Fibroblast of lung (primary cell): ENCODE results near the gene PRM1. TPM values are rescaled to one million over a fixed set of nuclear protein-coding genes. Genes with fewer than 3 reads are reported as not detected.

Source experiments
- DNase-seq, 2 donors: peaks; one replicate each; pipeline versions ENCODE4 v3.0.0 to v3.0.0-alpha.2; 2010; ENCODE audit warnings: low read depth in 2 of 2
- H2AFZ ChIP-seq: 2 replicates; pipeline ENCODE4 v1.5.1; 2012; ENCODE audit warnings: low read length, control low read depth, inconsistent platforms
- H3K27ac ChIP-seq: 2 replicates; pipeline ENCODE4 v1.5.1; 2011; ENCODE audit warnings: low read length, control low read depth; ENCODE audit not compliant: insufficient read depth
- H3K27me3 ChIP-seq: 2 replicates; pipeline ENCODE4 v1.5.1; 2011; ENCODE audit warnings: mild to moderate bottlenecking, low read length; ENCODE audit not compliant: control insufficient read depth, insufficient read depth
- H3K36me3 ChIP-seq: 2 replicates; pipeline ENCODE4 v1.5.1; 2011; ENCODE audit warnings: low read length; ENCODE audit not compliant: control insufficient read depth, insufficient read depth
- H3K4me1 ChIP-seq: 2 replicates; pipeline ENCODE4 v1.5.1; 2011; ENCODE audit warnings: low read length; ENCODE audit not compliant: control insufficient read depth, insufficient read depth; ENCODE audit errors: extremely low read depth
- H3K4me2 ChIP-seq: 2 replicates; pipeline ENCODE4 v1.5.1; 2011; ENCODE audit warnings: low read length, control low read depth; ENCODE audit not compliant: insufficient read depth; ENCODE audit errors: extremely low read depth
- H3K4me3 ChIP-seq, 4 experiments: fragments of 200-600 bp in 1 of 4; sonication (generic) in 1 of 4; replicated peaks in 1 of 4; 2 replicates each; pipeline ENCODE4 v1.5.1; 2011 to 2016; ENCODE audit warnings: low read length in 4 of 4, low read depth in 3 of 4, mild to moderate bottlenecking in 3 of 4, control low read depth in 2 of 4, inconsistent platforms in 1 of 4, mixed read lengths in 1 of 4; ENCODE audit not compliant: insufficient read depth in 1 of 4; ENCODE audit errors: control extremely low read depth in 1 of 4
- H3K79me2 ChIP-seq: 2 replicates; pipeline ENCODE4 v1.5.1; 2012; ENCODE audit warnings: mild to moderate bottlenecking, low read length, inconsistent platforms; ENCODE audit not compliant: control insufficient read depth, insufficient read depth
- H3K9ac ChIP-seq: 2 replicates; pipeline ENCODE4 v1.5.1; 2011; ENCODE audit warnings: mild to moderate bottlenecking, low read length, control low read depth; ENCODE audit not compliant: insufficient read depth
- H3K9me3 ChIP-seq: 2 replicates; pipeline ENCODE4 v1.5.1; 2012; ENCODE audit warnings: low read depth, low read length; ENCODE audit not compliant: control insufficient read depth, insufficient read depth
- H4K20me1 ChIP-seq: 2 replicates; pipeline ENCODE4 v1.5.1; 2011; ENCODE audit warnings: low read length; ENCODE audit not compliant: control insufficient read depth, insufficient read depth; ENCODE audit errors: extremely low read depth
- CTCF ChIP-seq, 2 donors: IDR thresholded peaks in 1 of 2; conservative IDR thresholded peaks in 1 of 2; 1 replicate in 1 of 2; 2 replicates in 1 of 2; pipeline ENCODE4 v1.5.1; 2011 to 2012; ENCODE audit warnings: low read length in 2 of 2, control low read depth in 1 of 2, inconsistent platforms in 1 of 2, low read depth in 1 of 2, mild to moderate bottlenecking in 1 of 2
- EZH2 ChIP-seq: IDR thresholded peaks from 2 replicates; pipeline ENCODE4 v1.5.1; 2012; ENCODE audit warnings: low read length, control low read depth, mild to moderate bottlenecking; ENCODE audit errors: missing control alignments
- polyA plus RNA-seq, 2 donors: library from polyadenylated mRNA; depleted of rRNA in 1 of 2; stranded (reverse) in 1 of 2; unstranded in 1 of 2; fragments of >200 nt; gene quantifications; 2 replicates each; pipeline ENCODE4 v1.2.1, GENCODE V29; 2011 to 2012; ENCODE audit warnings: missing spikeins in 1 of 2
- total RNA-seq: library from RNA; depleted of rRNA; stranded (reverse); fragments of >200 nt; gene quantifications from 2 replicates; pipeline ENCODE4 v1.2.1, GENCODE V29; 2014

PRM1 gene
- total and polyA plus RNA-seq, 2 donors (not counting 1 experiment from before 2014, with no cell fraction given) = not detected

- Histone ChIP-seq H3K4me3 (no peak overlapping the region), H3K4me2 (no peak overlapping the region), H2AFZ (no peak overlapping the region), H3K4me1 (peaks cover 5% of the 10 kb centered on the region), H3K27me3 (no peaks in the 10 kb centered on the region), H3K27ac (no peak overlapping the region), H3K79me2 (no peaks in the 10 kb centered on the region), H3K9me3 (no peaks in the 10 kb centered on the region), H3K9ac (no peak overlapping the region), H4K20me1 (no peaks in the 10 kb centered on the region), H3K36me3 (no peaks in the 10 kb centered on the region)
- TF ChIP-seq CTCF (conservative IDR thresholded peaks at IDR 0.05 in 1 of 2, IDR thresholded peaks at IDR 0.05 in 1 of 2; ENCODE audit: low read depth in 1 of 2, low read length in 2 of 2) = no peak
- TF ChIP-seq EZH2 = no peak
- no peak for DNase-seq
These were observed 15.2 kb upstream of the PRM1 start for GRCh38 chr16:11296351-11296705.

- TF ChIP-seq EZH2 (no peak), CTCF (conservative IDR thresholded peaks at IDR 0.05 in 1 of 2, IDR thresholded peaks at IDR 0.05 in 1 of 2; ENCODE audit: low read depth in 1 of 2, low read length in 2 of 2) (no peak)
- Histone ChIP-seq H2AFZ (no peak overlapping the region), H3K4me3 (no peak overlapping the region), H3K36me3 (no peaks in the 10 kb centered on the region), H3K9ac (no peak overlapping the region), H3K9me3 (no peaks in the 10 kb centered on the region), H4K20me1 (no peaks in the 10 kb centered on the region), H3K4me1 (peaks cover 5% of the 10 kb centered on the region), H3K4me2 (no peak overlapping the region), H3K27me3 (no peaks in the 10 kb centered on the region), H3K27ac (no peak overlapping the region), H3K79me2 (no peaks in the 10 kb centered on the region)
- DNase-seq = no peak
These were observed 14.5 kb upstream of the PRM1 start for GRCh38 chr16:11295672-11296071.

- Histone ChIP-seq H3K9me3 (no peaks in the 10 kb centered on the region), H3K27me3 (peaks cover 9% of the 10 kb centered on the region), H3K27ac (no peak overlapping the region), H3K4me1 (peaks cover 3% of the 10 kb centered on the region), H3K4me3 (no peak overlapping the region), H3K4me2 (no peak overlapping the region), H3K9ac (no peak overlapping the region), H3K79me2 (no peaks in the 10 kb centered on the region), H4K20me1 (no peaks in the 10 kb centered on the region), H2AFZ (no peak overlapping the region), H3K36me3 (no peaks in the 10 kb centered on the region)
- no peak for TF ChIP-seq EZH2
- TF ChIP-seq CTCF (conservative IDR thresholded peaks at IDR 0.05 in 1 of 2, IDR thresholded peaks at IDR 0.05 in 1 of 2; ENCODE audit: low read depth in 1 of 2, low read length in 2 of 2) = no peak
- no peak for DNase-seq
These were observed 11.1 kb upstream of the PRM1 start for GRCh38 chr16:11292076-11292748.
